Measurements from ENCODE around the gene RBM17. TPM values are rescaled to one million over a fixed set of nuclear protein-coding genes. Genes with fewer than 3 reads are reported as not detected.
A peak's percentile ranks its signal among the peaks of the same experiment; 100 is the strongest.

The RBM17 gene
- total RNA-seq, 4 donors from 2014 or later = 64.4 to 163 (median 146) TPM

GRCh38 chr10:6052247-6053221, 36.3 kb upstream of the RBM17 start:
- no peak for DNase-seq
- intact Hi-C loops (cut with DNase I; ENCODE audit: low total_unique reads) = no loop called here
- H3K9me3 ChIP-seq = no peaks in the 10 kb centered on the region
- no peak overlapping the region for H3K4me3 ChIP-seq
- H3K27me3 ChIP-seq = no peaks in the 10 kb centered on the region
- no peaks in the 10 kb centered on the region for H3K36me3 ChIP-seq
- H3K4me1 ChIP-seq = no peaks in the 10 kb centered on the region
- H3K27ac ChIP-seq = peak overlapping the region; percentile 15 to 58
- TF ChIP-seq CTCF (IDR thresholded peaks at IDR 0.05) = no peak
- TF ChIP-seq POLR2A (IDR thresholded peaks at IDR 0.05) = no peak

- Histone ChIP-seq H3K27me3 (no peaks in the 10 kb centered on the region), H3K36me3 (no peaks in the 10 kb centered on the region), H3K4me1 (no peaks in the 10 kb centered on the region), H3K9me3 (no peaks in the 10 kb centered on the region), H3K4me3 (no peak overlapping the region), H3K27ac (peak overlapping the region in 1 of 2 donors; percentile 58)
- intact Hi-C loops (cut with DNase I; ENCODE audit: low total_unique reads) = no loop called here
- no peak for DNase-seq
- TF ChIP-seq POLR2A (IDR thresholded peaks at IDR 0.05) (no peak), CTCF (IDR thresholded peaks at IDR 0.05) (no peak)
Measured at GRCh38 chr10:6053303-6053702, 35.5 kb upstream of the RBM17 start.

GRCh38 chr10:6053816-6054631, 34.8 kb upstream of the RBM17 start:
- Histone ChIP-seq H3K4me3 (no peak overlapping the region), H3K4me1 (no peaks in the 10 kb centered on the region), H3K36me3 (no peaks in the 10 kb centered on the region), H3K27ac (peak overlapping the region in 1 of 2 donors; percentile 58), H3K27me3 (no peaks in the 10 kb centered on the region), H3K9me3 (no peaks in the 10 kb centered on the region)
- TF ChIP-seq POLR2A (IDR thresholded peaks at IDR 0.05) = no peak
- DNase-seq = peak in 1 of 2 donors; percentile 49
- intact Hi-C loops (cut with DNase I; ENCODE audit: low total_unique reads) = no loop called here

- DNase-seq = no peak
- intact Hi-C loops (cut with DNase I; ENCODE audit: low total_unique reads) = no loop called here
- Histone ChIP-seq H3K4me3 (no peak overlapping the region), H3K27me3 (no peaks in the 10 kb centered on the region), H3K27ac (no peak overlapping the region), H3K4me1 (no peaks in the 10 kb centered on the region), H3K9me3 (no peaks in the 10 kb centered on the region), H3K36me3 (no peaks in the 10 kb centered on the region)
- TF ChIP-seq POLR2A (IDR thresholded peaks at IDR 0.05) (no peak), CTCF (IDR thresholded peaks at IDR 0.05) (no peak)
Measured at GRCh38 chr10:6054884-6055283, 34.0 kb upstream of the RBM17 start.

GRCh38 chr10:6055929-6056328, 32.9 kb upstream of the RBM17 start:
- TF ChIP-seq POLR2A (IDR thresholded peaks at IDR 0.05) (no peak), CTCF (IDR thresholded peaks at IDR 0.05) (no peak)
- Histone ChIP-seq H3K9me3 (no peaks in the 10 kb centered on the region), H3K36me3 (no peaks in the 10 kb centered on the region), H3K4me3 (no peak overlapping the region), H3K4me1 (no peaks in the 10 kb centered on the region), H3K27ac (no peak overlapping the region), H3K27me3 (no peaks in the 10 kb centered on the region)
- intact Hi-C loops (cut with DNase I; ENCODE audit: low total_unique reads) = no loop called here
- no peak for DNase-seq
